GM18517 (cell line): ENCODE measurements around the gene IL5RA.

Experiments
- ATAC-seq: cut with Tn5 transposase; IDR thresholded peaks from one replicate; pipeline ENCODE4 v1.9.1; 2021; ENCODE audit warnings: mild to moderate bottlenecking, moderate library complexity; ENCODE audit not compliant: unreplicated experiment

IL5RA gene

GRCh38 chr3:3069723-3070122, 40.5 kb downstream of the IL5RA start:
- ATAC-seq: no peak

- ATAC-seq: no peak
Measured at GRCh38 chr3:3068358-3068881, 41.8 kb downstream of the IL5RA start.

- no peak for ATAC-seq
Measured at GRCh38 chr3:3066910-3067309, 43.3 kb downstream of the IL5RA start.

GRCh38 chr3:3066378-3066777, 43.8 kb downstream of the IL5RA start:
- ATAC-seq: peak; percentile 66

- no peak for ATAC-seq
Measured at GRCh38 chr3:3065876-3066275, 44.3 kb downstream of the IL5RA start.

GRCh38 chr3:3064297-3064696, 45.9 kb downstream of the IL5RA start:
- ATAC-seq: no peak

GRCh38 chr3:3059645-3060044, 50.5 kb downstream of the IL5RA start:
- no peak for ATAC-seq

- ATAC-seq: no peak
Measured at GRCh38 chr3:3053974-3054373, 56.2 kb downstream of the IL5RA start.

GRCh38 chr3:3038201-3038991, 71.8 kb downstream of the IL5RA start:
- no peak for ATAC-seq

GRCh38 chr3:3037156-3037555, 73.0 kb downstream of the IL5RA start:
- no peak for ATAC-seq

- ATAC-seq: no peak
Measured at GRCh38 chr3:3031326-3031725, 78.8 kb downstream of the IL5RA start.

- peak; percentile 94 for ATAC-seq
Measured at GRCh38 chr3:3027976-3028567, 82.1 kb downstream of the IL5RA start.

- ATAC-seq: no peak
Measured at GRCh38 chr3:3023111-3023745, 86.9 kb downstream of the IL5RA start.

GRCh38 chr3:3020209-3020608, 90.0 kb downstream of the IL5RA start:
- no peak for ATAC-seq
